Activated naive CD4-positive, alpha-beta T cell treated with Interleukin-2 at 50 U/mL for 16 hours (primary cell): ENCODE data around the gene RMRP.

Experiments
- DNase-seq: peaks from one replicate; pipeline ENCODE4 v3.0.0-alpha.2; 2020

The RMRP gene

GRCh38 chr9:35609001-35609819 is 48.6 kb downstream of the RMRP start:
- DNase-seq, result no peak

- DNase-seq, result no peak
Measured at GRCh38 chr9:35608221-35608620, 49.6 kb downstream of the RMRP start.
